ENCODE results near the gene CPTP. TPM values are rescaled to one million over a fixed set of nuclear protein-coding genes. Genes with fewer than 3 reads are reported as not detected.
A peak's percentile ranks its signal among the peaks of the same experiment; 100 is the strongest.

The CPTP gene
- total RNA-seq, 1 donor from 2014 or later = 20.4 TPM

GRCh38 chr1:1352786-1353388 is 28.3 kb downstream of the CPTP start:
- intact Hi-C loops (cut with DNase I) = no loop called here
- TF ChIP-seq CTCF (IDR thresholded peaks at IDR 0.05) = no peak
- Histone ChIP-seq H3K4me3 (no peak overlapping the region), H3K36me3 (no peaks in the 10 kb centered on the region), H3K27ac (no peak overlapping the region), H3K27me3 (peaks cover 15% of the 10 kb centered on the region), H3K4me1 (peaks cover 26% of the 10 kb centered on the region), H3K9me3 (no peaks in the 10 kb centered on the region)
- no peak for ATAC-seq
- DNase-seq = no peak

GRCh38 chr1:1353389-1354151 is 29.0 kb downstream of the CPTP start:
- Histone ChIP-seq H3K4me1 (peaks cover 25% of the 10 kb centered on the region), H3K9me3 (no peaks in the 10 kb centered on the region), H3K27me3 (peaks cover 22% of the 10 kb centered on the region), H3K4me3 (no peak overlapping the region), H3K27ac (no peak overlapping the region), H3K36me3 (no peaks in the 10 kb centered on the region)
- no peak for TF ChIP-seq CTCF (IDR thresholded peaks at IDR 0.05)
- intact Hi-C loops (cut with DNase I) = no loop called here
- ATAC-seq (no peak), DNase-seq (no peak)

- DNase-seq = no peak
- no peak for ATAC-seq
Observed at GRCh38 chr1:1354271-1355247, 30.0 kb downstream of the CPTP start.

GRCh38 chr1:1355416-1355815 is 30.8 kb downstream of the CPTP start:
- H3K4me1 ChIP-seq = peaks cover 31% of the 10 kb centered on the region
- no peak for TF ChIP-seq CTCF (IDR thresholded peaks at IDR 0.05)
- H3K27ac ChIP-seq = no peak overlapping the region
- H3K4me3 ChIP-seq = peak overlapping the region; percentile 21
- peaks cover 23% of the 10 kb centered on the region for H3K27me3 ChIP-seq
- H3K36me3 ChIP-seq = no peaks in the 10 kb centered on the region
- H3K9me3 ChIP-seq = no peaks in the 10 kb centered on the region
- DNase-seq (no peak), ATAC-seq (peak; percentile 48)
- intact Hi-C loops (cut with DNase I) = no loop called here

More at GRCh38 chr1:1354271-1355247, 30.0 kb downstream of the CPTP start:
- Histone ChIP-seq H3K27me3 (peaks cover 23% of the 10 kb centered on the region), H3K4me1 (peaks cover 31% of the 10 kb centered on the region), H3K27ac (no peak overlapping the region), H3K9me3 (no peaks in the 10 kb centered on the region), H3K36me3 (no peaks in the 10 kb centered on the region), H3K4me3 (peak overlapping the region; percentile 21)
- intact Hi-C loops (cut with DNase I) = no loop called here
- TF ChIP-seq CTCF (IDR thresholded peaks at IDR 0.05) = no peak

GRCh38 chr1:1356166-1356795 is 31.7 kb downstream of the CPTP start:
- no peak for DNase-seq
- Histone ChIP-seq H3K4me3 (peak overlapping the region; percentile 54), H3K27ac (peak overlapping the region; percentile 81), H3K4me1 (peaks cover 35% of the 10 kb centered on the region), H3K36me3 (no peaks in the 10 kb centered on the region), H3K27me3 (peaks cover 23% of the 10 kb centered on the region), H3K9me3 (no peaks in the 10 kb centered on the region)
- no peak for ATAC-seq
- no peak for TF ChIP-seq CTCF (IDR thresholded peaks at IDR 0.05)
- intact Hi-C loops (cut with DNase I) = no loop called here

Data from upper lobe of right lung (tissue), 1 donor.